C4-2B (cell line): ENCODE results near the gene PDE5A.
"Not testable (repeated sequence)": the region's sequence is repeated elsewhere in the genome, so short reads cannot be mapped to it uniquely, and the experiment has no call there.

Source experiments
- H3K27ac ChIP-seq: fragments of 450-650 bp; 2 replicates; pipeline ENCODE4 v1.5.1; 2017
- CTCF ChIP-seq: fragments of 450-650 bp; conservative IDR thresholded peaks from 2 replicates; pipeline ENCODE4 v1.5.1; 2017; ENCODE audit warnings: mild to moderate bottlenecking
- ZFX ChIP-seq: fragments of 450-650 bp; IDR thresholded peaks from 2 replicates; pipeline ENCODE4 v1.6.1; 2017

PDE5A gene

GRCh38 chr4:119471259-119471658, 157.3 kb downstream of the PDE5A start:
- no peak overlapping the region for H3K27ac ChIP-seq
- TF ChIP-seq CTCF (no peak), ZFX (no peak)

GRCh38 chr4:119470737-119471063, 157.9 kb downstream of the PDE5A start:
- H3K27ac ChIP-seq, result not testable (repeated sequence)

GRCh38 chr4:119470021-119470736, 158.4 kb downstream of the PDE5A start:
- H3K27ac ChIP-seq, result not testable (repeated sequence)

GRCh38 chr4:119469039-119469438, 159.6 kb downstream of the PDE5A start:
- H3K27ac ChIP-seq, result not testable (repeated sequence)

- TF ChIP-seq CTCF, result peak; percentile 24
- H3K27ac ChIP-seq, result not testable (repeated sequence)
Measured at GRCh38 chr4:119462733-119463132, 165.9 kb downstream of the PDE5A start.

GRCh38 chr4:119455734-119456133, 172.9 kb downstream of the PDE5A start:
- peak overlapping the region; percentile 86 for H3K27ac ChIP-seq

- H3K27ac ChIP-seq, result peak overlapping the region; percentile 86
- peak; percentile 24 for TF ChIP-seq CTCF
Measured at GRCh38 chr4:119454491-119455270, 173.9 kb downstream of the PDE5A start.

- peak overlapping the region; percentile 86 for H3K27ac ChIP-seq
Measured at GRCh38 chr4:119454151-119454490, 174.5 kb downstream of the PDE5A start.

- not testable (repeated sequence) for H3K27ac ChIP-seq
Measured at GRCh38 chr4:119453286-119453685, 175.3 kb downstream of the PDE5A start.

- H3K27ac ChIP-seq, result not testable (repeated sequence)
Measured at GRCh38 chr4:119449851-119450250, 178.8 kb downstream of the PDE5A start.
